ENCODE data around the gene ZNF883. TPM values are rescaled to one million over a fixed set of nuclear protein-coding genes. Genes with fewer than 3 reads are reported as not detected.
"Not testable (repeated sequence)": the region's sequence is repeated elsewhere in the genome, so short reads cannot be mapped to it uniquely, and the experiment has no call there.

Gene ZNF883
- total and polyA plus RNA-seq, 2 of the 8 experiments (the other 6 are each of a cell fraction or from before 2014, with no cell fraction given) = 6.1 to 20.2 TPM

DNA sequence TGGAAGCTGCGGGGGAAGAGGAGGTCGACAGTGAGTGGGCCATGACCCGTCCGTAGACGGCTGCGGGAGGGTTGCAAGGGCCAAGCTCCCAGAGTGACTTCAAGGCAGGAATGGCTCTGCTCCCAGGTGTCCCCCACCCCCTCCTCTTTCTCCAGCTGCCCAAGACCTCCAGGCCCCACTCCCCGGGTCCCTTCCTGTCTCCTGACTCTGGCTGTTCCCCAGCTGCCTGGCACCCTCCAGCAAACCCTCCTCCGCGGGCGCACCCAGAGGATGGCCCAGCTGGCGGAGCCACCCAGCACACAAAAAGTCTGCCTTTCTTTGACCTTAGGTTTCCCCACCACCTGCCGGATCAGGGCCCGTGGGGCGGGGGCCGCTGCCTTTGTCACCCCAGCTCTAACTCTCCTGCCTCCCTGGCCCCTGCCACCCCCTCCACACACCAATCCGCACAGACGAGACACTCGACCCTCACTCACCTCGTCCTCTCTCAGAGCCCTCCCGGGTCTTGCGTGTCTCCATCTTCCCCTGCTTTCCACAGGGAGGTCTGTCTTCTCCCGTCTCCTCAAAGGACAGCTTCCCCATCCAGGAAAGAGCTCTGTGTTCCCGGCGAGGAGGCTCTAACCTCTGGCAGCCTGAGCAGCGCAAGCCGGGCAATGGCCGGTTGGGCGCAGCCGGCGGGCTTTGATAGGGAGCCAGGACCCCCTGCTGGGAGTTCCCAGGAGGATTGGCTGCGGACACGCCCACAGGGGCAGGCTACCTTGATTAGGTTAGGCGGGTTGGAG lies 49.3 kb upstream of the ZNF883 start:
- peaks cover 0 to 22% of the 10 kb centered on the region in 2 experiments; a peak in 2 of 4 replicates for H3K9me3 ChIP-seq (ENCODE audit: insufficient read depth in 2 of 2, low read depth in 1 of 2, low read length in 1 of 2)
- H2BK120ac ChIP-seq (replicated peaks; ENCODE audit: low read depth, low read length); CTCF ChIA-PET (ENCODE audit: partially characterized antibody); H3K4me1 ChIP-seq (replicated peaks in 1 of 4; ENCODE audit: control insufficient read depth in 3 of 4, insufficient read depth in 4 of 4, low read length in 3 of 4); H3K23ac ChIP-seq (ENCODE audit: insufficient read length); H3K56ac ChIP-seq (replicated peaks; ENCODE audit: insufficient read length, low read depth, low read length); H4K91ac ChIP-seq (replicated peaks; ENCODE audit: insufficient read length, low read length); H3K79me2 ChIP-seq (ENCODE audit: control insufficient read depth in 1 of 2, insufficient read depth in 2 of 2, low read length in 2 of 2); POLR2A ChIA-PET (ENCODE audit: partially characterized antibody); H2BK12ac ChIP-seq (ENCODE audit: low read depth, low read length); H3K36me3 ChIP-seq (ENCODE audit: control insufficient read depth in 2 of 4, insufficient read depth in 4 of 4, low read length in 3 of 4); H3K4me3 ChIP-seq (ENCODE audit: extremely low read depth in 1 of 4, insufficient read depth in 2 of 4, low read depth in 3 of 4, low read length in 4 of 4); H2BK15ac ChIP-seq (ENCODE audit: low read length); H3K9ac ChIP-seq (replicated peaks in 1 of 4; ENCODE audit: extremely low read depth in 1 of 4, low read depth in 3 of 4, low read length in 3 of 4); H4K5ac ChIP-seq (ENCODE audit: insufficient read length, low read depth, low read length); H2BK5ac ChIP-seq (ENCODE audit: low read depth, low read length); H4K8ac ChIP-seq (ENCODE audit: extremely low read depth, insufficient read depth, low read length); H4K20me1 ChIP-seq (replicated peaks in 1 of 2; ENCODE audit: control insufficient read depth in 1 of 2, insufficient read depth in 2 of 2, low read length in 2 of 2); H3K4me2 ChIP-seq (ENCODE audit: insufficient read depth in 1 of 2, low read depth in 2 of 2, low read length in 2 of 2); H2BK20ac ChIP-seq (ENCODE audit: low read length); H2AFZ ChIP-seq (ENCODE audit: low read length); H2AK5ac ChIP-seq (ENCODE audit: low read depth, low read length); H3K23me2 ChIP-seq (ENCODE audit: low read depth, low read length); H3K79me1 ChIP-seq (ENCODE audit: low read depth, low read length); H3K4ac ChIP-seq (replicated peaks; ENCODE audit: insufficient read length, low read depth, low read length); FAIRE-seq; H3K14ac ChIP-seq (ENCODE audit: insufficient read length); H3K27ac ChIP-seq (ENCODE audit: low read depth, low read length); H3K18ac ChIP-seq (ENCODE audit: extremely low read depth, low read length): not testable (repeated sequence)
- 37% methylated on average over 22 of the region's 33 CpGs; no CpG with 5 or more reads in 1 of the 2 experiments for WGBS, 2 experiments (ENCODE audit: extremely low coverage in 1 of 2, insufficient coverage in 1 of 2, insufficient read length in 1 of 2, insufficient replicate concordance in 2 of 2, low coverage in 1 of 2, low lambda C conversion rate in 2 of 2, missing lambda C conversion rate in 1 of 2)
- DNase-seq (ENCODE audit: low read depth in 1 of 2, low spot score in 2 of 2) = peak in 1 of 2 experiments; percentile 89
- TF ChIP-seq YY1 (IDR thresholded peaks at IDR 0.05; ENCODE audit: low read depth, low read length) = 0 out of 2 replicates have a peak, but pooled peaks have one; percentile 59
- TF ChIP-seq POLR2AphosphoS5 (IDR thresholded peaks at IDR 0.05; ENCODE audit: low read depth, low read length) = peak; percentile 59; the same call in 1 of the 2 replicates
- peak; percentile 40 for TF ChIP-seq RNF2 (IDR thresholded peaks at IDR 0.05; ENCODE audit: borderline replicate concordance, low read depth, low read length, missing control alignments, poor library complexity, severe bottlenecking)
- TF ChIP-seq TCF12 (IDR thresholded peaks at IDR 0.05; ENCODE audit: low read depth, low read length) = 0 out of 2 replicates have a peak, but pooled peaks have one; percentile 25
- peak; percentile 53 for TF ChIP-seq SUZ12 (IDR thresholded peaks at IDR 0.05; ENCODE audit: low read length)
- H3K27me3 ChIP-seq (replicated peaks in 1 of 4; ENCODE audit: control insufficient read depth in 3 of 4, extremely low read depth in 1 of 4, insufficient read depth in 3 of 4, low read length in 3 of 4) = peaks cover 39 to 52% (median 49%) of the 10 kb centered on the region in 4 experiments
